ENCODE data around the gene ZNF580.

The ZNF580 gene, protein sequence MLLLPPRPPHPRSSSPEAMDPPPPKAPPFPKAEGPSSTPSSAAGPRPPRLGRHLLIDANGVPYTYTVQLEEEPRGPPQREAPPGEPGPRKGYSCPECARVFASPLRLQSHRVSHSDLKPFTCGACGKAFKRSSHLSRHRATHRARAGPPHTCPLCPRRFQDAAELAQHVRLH

GRCh38 chr19:55640577-55641425 lies at the start of gene ZNF580:
TSS of gene ZNF580 (plus strand) at chr19:55641002. CDS start at chr19:55642509, 1,507 bp downstream.
- peak in 1 of 2 experiments; percentile 49 for DNase-seq

- DNase-seq, result no peak
Measured at GRCh38 chr19:55591555-55591954, 49.2 kb upstream of the ZNF580 start.

- no peak for DNase-seq
Measured at GRCh38 chr19:55592391-55593090, 48.3 kb upstream of the ZNF580 start.

DNA sequence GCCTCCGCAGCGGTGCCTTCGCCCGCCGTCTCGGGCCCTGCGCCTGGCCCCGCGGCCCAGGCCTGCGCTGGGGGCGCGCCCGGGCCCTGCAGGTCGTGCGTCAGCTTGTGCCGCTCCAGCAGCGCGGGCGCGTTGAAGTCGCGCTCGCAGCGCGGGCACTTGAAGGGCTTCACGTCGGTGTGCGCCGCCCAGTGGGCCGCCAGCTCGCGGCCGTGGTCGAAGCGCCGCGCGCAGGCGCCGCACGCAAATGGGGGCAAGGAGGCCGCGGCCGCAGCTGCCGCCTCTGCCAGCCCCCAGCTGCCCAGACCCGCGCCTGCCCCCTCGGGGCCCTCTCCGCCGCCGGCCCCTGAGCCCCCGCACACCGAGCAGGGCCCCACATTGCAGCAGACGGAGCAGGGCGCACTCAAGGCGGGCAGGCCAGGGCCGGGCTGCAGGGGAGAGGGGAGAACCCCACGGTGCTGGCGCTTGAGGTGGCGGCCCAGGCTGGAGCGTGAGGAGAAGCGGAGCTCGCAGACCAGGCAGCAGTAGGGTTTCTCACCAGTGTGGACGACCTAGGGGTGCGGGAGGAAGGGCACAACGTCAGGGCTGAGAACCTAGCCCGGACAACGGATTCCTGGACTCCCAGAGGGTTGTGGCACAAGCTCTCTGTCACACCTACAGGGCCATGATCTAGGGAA lies 47.6 kb upstream of the ZNF580 start:
- DNase-seq, result no peak

- DNase-seq, result no peak
Measured at GRCh38 chr19:55594996-55595545, 45.7 kb upstream of the ZNF580 start.

DNA sequence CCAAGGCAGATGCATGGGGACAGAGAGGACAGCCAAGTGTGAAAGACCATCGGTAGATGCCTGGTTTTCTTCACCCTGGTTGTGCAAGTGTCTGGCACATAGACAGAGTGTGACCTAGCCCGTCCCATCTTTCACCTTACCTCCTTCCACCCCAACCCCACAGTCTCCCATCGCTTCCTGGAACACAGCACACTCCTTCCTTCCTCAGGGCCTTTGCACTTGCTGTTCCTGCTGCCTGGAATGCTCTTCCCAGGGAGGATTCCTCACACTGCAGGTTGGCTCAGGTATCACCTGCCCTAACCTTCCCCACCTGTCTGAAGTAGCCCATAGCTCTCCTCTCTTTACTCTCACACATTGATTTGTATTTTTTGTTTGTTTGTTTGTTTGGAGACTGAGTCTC lies 44.5 kb upstream of the ZNF580 start:
- no peak for DNase-seq

DNA sequence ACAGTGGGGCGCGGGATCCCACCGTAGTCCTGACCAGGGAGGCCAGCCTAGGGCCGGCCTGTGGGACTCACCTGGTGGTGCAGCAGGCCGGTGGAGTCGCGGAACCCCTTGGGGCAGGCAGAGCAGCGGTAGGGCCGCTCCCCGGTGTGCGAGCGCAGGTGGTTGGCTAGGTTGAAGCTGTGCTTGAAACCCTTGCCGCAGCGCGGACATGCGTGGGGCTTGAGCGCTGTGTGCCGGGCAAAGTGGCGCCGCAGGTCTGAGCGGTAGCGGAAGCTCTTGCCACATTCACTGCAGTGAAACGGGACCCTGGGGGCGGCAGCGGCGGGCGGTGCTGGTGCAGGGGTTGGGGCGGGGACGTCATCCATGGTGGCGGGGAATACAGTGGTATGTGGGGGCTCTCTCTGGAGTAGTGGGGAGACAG lies 43.3 kb upstream of the ZNF580 start:
- DNase-seq, result no peak

GRCh38 chr19:55598034-55598433 lies 42.8 kb upstream of the ZNF580 start:
- no peak for DNase-seq

DNA sequence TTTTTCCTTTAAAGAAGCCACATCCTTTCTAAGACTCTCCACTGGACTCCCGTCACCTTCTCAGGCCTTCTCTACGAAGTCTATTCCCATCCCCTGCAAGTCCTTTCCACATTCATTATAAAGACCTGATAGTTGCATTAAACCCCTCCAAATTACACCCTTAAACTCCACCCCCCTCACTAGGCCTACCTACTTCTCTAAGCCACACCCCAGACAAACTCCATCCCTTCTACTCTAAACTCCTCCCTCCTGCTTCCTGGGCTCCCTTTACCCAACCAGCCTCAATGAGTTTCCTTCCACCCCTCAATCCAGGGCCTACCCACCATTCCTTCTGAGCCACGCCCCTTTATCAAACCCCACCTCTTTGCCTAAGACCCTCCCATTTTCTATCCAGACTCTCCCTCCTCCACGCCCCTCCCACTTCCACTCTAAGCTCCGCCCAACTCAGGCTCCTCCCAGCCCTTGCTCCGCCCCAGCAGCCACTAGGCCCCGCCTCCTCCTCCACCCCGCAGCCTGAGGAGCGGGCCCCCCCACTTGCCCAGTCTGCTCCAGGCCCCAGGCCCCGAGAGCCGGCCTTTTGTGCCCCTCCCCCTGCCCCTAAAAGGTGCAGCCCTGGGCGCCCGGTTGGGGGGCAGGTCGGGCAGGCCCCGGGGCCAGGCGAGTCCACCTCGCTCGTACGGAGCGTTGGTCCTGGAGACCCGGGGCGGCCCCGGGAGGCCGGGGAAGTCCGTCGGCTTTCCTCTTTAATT lies 41.9 kb upstream of the ZNF580 start:
- peak; percentile 44 to 81 for DNase-seq

DNA sequence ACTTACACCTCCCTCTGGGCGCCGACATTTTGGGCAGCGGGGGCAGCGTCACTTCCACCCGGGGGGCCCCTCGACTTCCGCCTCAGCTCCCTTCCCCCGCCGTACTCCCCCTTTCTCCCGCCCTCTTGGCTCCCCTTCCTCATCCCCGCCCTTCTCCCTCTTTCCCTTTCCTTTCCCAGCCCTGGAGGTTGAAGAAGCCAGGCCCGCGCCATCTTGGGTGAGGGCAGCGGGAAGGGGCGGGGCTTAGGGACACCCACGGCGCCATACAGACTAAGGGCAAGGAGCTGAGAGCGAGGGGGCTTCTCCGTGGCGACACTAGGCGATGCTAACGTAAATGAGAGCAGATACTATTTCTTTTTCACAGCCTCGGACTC lies 41.3 kb upstream of the ZNF580 start, which contains the start of gene FIZ1:
Gene FIZ1, minus strand, starts transcription at position 50 of the 374 bp plus-strand sequence. CDS start 1,652 bp downstream, outside the sequence.
- DNase-seq, result peak; percentile 77 to 92

DNA sequence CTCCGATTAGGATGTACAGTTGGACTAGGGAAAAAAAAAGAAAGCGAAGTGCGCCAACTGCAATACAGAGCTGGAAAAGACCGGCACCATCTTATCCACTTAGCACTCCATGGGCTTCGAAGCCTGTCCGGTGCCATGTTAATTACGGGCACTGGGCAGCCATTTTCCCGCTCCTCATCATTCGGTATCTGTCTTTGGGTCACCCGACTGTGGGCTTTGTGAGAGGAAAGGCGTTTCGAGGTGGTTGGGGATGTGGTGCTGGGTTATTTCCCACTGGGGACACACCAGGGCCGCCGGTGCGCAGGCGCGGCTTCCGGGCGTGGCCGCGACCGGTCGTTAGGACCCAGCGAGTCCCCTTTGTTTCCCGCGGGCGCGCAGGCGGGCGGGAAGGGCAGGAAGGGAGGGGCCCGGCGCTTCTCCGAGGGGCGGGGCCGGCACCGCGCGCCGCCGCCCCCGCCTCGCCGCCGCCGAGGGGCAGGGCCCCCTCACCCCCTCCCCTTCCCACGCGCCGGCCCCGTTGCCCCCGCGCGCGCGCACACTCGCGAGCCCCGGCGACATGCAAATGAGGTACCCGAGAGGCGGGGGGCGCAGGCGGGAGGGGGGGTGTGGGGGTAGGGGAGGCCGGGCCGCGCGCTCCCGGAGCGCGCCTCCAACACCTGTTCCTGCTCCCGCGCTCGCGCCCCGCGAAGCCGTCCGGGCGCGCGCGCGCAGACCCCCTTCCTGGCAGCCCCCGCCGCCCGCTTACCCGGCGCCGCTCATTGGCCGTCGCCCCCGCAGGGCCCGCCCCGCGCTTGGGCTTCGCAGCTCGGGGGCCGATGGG lies 40.8 kb upstream of the ZNF580 start, which contains the start of gene ZNF524:
Gene ZNF524, plus strand, starts transcription at position 447 of the 820 bp plus-strand sequence. CDS start 1,825 bp downstream, outside the sequence.
- peak; percentile 39 to 85 for DNase-seq

- no peak for DNase-seq
Measured at GRCh38 chr19:55600662-55601028, 40.2 kb upstream of the ZNF580 start.

GRCh38 chr19:55601084-55601483 lies 39.7 kb upstream of the ZNF580 start:
- DNase-seq, result no peak

GRCh38 chr19:55602104-55603001 lies 38.4 kb upstream of the ZNF580 start:
- DNase-seq, result no peak

DNA sequence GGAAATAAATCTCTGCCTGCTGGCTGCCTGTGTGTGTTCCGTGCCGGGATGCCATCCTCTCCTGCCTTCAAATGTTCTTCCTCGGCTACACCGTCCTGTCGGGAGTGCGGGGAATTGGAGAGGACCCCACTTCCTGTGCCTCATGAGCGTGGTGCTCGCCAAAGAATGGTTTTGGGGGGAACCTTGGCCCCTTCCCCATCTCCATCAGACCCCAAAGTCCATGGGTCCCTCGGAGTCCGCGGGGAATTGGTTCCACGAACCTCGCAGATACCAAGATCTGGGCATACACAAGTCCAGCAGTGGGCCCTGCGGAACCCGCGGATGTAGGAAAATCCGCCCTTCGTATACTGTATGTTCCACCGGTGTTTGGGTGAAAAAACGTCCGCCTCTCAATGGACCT lies 37.7 kb upstream of the ZNF580 start:
- no peak for DNase-seq

GRCh38 chr19:55603581-55604292 lies 37.1 kb upstream of the ZNF580 start:
- no peak for DNase-seq

DNA sequence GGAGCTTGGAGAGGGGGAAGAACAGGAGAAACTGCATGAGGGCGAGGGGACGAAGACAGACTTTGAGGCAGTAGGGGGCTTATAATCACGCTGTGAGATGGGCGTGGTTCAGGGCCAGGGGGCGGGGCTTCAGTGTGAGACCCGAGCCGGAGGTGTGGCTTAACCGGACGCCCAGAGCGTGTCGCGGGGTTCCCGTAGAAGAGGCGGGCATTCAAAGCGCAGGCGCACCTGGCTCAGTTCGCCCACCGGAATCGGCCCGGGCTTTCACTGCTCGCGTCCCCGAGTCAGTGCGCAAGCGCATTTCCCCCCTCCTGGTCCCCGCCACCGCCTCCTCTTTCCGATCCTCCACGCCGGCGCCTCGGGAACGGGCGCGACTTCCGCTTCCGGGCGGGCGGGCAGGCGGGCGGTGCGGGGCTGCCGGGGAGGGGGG lies 35.6 kb upstream of the ZNF580 start:
- DNase-seq, result peak; percentile 86 to 90

- DNase-seq, result peak in 1 of 2 experiments; percentile 79
Measured at GRCh38 chr19:55605637-55606470, 34.9 kb upstream of the ZNF580 start, which contains the start of gene ZNF865. TSS of gene ZNF865 (plus strand) at chr19:55605647. CDS start at chr19:55613619, 7,972 bp downstream.

Measured in SW 1271 (cell line).